HG03066 (cell line): Measurements from ENCODE around the gene GSTK1.
"Not testable (repeated sequence)": the region's sequence is repeated elsewhere in the genome, so short reads cannot be mapped to it uniquely, and the experiment has no call there.

Experiments used
- ATAC-seq: cut with Tn5 transposase; IDR thresholded peaks from one replicate; pipeline ENCODE4 v1.9.1; 2021; ENCODE audit warnings: low read depth; ENCODE audit not compliant: unreplicated experiment

The GSTK1 gene

GRCh38 chr7:143265017-143265693 is 1.9 kb downstream of the GSTK1 start:
- no peak for ATAC-seq

- no peak for ATAC-seq
These were observed 6.0 kb downstream of the GSTK1 start for GRCh38 chr7:143269251-143269650.

DNA sequence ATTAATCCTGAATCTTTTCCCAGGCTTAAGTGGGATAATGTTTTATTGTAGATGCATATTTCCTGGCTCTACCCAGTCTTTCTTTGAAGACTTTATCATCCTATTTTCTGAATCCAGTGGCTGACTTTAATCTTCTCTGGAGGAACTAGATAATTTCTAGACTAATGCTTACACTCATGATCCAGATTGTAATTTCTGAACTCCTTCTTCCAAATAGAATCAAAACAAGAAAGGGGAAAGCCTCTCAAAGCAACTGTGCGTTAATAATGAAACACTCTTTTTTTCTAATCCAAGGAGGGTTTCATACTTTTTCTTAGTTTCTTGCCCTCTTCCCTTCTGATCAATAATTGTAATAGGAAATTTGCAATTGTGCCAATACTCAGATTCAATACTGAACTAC is 8.0 kb downstream of the GSTK1 start:
- ATAC-seq = no peak

GRCh38 chr7:143272871-143273270 is 9.6 kb downstream of the GSTK1 start:
- no peak for ATAC-seq

DNA sequence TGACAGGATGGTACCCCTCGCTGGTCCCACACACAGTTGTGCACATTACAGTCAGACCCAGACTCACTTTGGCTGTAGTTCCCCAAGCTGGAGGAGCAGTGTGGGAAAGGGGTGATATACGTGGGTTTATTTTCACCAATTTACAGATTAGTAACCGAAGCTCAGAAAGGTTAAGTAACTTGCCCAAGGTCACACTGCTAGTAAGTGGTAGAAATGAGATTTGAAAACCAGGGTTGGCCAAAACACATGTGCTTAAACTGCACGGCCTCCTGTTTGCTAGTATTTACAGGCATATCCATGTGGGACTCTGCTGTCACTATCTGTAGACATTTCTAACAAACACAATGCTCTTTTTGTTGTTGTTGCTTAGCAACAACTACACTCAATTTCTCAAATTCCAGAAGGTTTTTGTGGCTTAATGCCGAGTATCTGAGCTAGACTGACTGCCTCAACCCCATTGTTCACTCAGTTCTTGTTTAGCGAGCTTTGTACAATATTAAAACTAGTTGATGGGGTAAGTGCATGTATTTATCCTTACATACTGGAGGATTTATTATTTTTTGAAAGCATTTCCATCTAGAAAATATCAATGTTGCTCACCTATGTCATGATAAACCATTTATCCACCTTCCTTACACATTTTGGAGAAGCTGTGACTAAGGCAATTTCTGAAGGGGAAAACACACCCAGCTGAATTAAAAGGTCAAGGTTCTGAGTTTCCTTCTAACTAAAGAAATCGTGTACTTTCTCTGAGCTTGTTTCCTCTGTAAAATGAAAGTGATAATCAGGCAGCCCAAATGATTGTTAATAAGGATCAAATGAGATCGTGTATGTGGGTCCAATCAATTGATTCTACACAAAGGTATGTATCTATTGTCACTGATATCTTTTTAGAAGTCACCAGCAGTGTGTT is 16.2 kb downstream of the GSTK1 start:
- ATAC-seq = no peak

GRCh38 chr7:143280160-143280559 is 16.9 kb downstream of the GSTK1 start:
- no peak for ATAC-seq

DNA sequence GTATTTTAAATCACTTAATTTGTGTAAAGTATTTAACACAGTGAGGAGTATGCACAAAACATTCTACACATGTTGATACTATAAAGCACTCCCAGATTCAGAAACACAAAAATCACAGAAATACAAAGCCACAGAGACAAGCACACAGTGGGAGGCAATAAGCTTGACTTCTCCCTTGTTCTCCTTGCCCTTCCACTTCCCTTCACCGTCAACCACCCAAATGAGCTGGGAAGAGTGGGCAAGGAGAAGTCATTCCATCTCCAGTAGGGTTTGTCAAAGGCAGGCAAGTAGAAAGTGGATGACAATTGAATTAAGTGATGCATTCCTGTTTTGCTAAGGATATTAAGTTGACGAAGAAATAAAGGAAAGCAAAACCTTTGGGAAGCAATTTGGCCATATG is 17.3 kb downstream of the GSTK1 start:
- no peak for ATAC-seq

DNA sequence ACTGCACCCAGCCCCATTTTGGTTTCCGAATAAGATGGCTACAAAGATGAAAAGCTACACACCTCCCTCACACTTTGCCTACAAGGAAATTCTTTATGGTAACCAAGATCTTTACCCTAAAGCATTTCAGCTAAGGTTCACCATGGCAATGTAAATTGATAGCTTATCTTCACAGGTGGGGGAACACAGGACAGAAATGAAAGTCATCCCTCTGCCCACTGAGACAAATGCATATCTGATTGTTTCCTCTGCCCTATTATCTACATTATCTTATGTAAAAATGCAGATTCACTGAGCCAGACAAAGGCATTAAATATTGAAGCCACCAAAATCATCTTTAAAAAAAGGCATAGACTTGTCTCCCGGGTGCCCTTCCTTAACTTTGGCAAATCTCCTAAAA is 18.3 kb downstream of the GSTK1 start:
- no peak for ATAC-seq

- ATAC-seq = no peak
These were observed 18.9 kb downstream of the GSTK1 start for GRCh38 chr7:143282124-143282523.

DNA sequence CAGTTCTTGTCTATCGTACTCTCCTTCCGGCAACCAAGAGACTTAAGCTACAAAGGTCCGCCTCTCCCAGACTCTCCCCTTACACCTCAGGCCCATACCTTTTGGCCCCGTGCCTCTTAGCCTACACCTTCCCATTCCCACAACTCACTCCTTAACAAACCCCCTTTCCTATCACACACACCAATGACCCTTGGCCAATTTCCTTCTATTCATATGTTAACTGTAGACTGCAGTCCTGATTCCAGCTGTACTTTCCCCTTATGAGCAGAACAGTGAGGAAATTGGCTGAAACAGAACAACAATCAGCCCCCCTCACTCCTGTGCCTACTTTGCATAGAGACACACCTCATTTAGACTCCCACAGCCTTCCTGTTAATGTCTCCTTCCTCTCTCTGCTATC is 20.1 kb downstream of the GSTK1 start:
- ATAC-seq = no peak

DNA sequence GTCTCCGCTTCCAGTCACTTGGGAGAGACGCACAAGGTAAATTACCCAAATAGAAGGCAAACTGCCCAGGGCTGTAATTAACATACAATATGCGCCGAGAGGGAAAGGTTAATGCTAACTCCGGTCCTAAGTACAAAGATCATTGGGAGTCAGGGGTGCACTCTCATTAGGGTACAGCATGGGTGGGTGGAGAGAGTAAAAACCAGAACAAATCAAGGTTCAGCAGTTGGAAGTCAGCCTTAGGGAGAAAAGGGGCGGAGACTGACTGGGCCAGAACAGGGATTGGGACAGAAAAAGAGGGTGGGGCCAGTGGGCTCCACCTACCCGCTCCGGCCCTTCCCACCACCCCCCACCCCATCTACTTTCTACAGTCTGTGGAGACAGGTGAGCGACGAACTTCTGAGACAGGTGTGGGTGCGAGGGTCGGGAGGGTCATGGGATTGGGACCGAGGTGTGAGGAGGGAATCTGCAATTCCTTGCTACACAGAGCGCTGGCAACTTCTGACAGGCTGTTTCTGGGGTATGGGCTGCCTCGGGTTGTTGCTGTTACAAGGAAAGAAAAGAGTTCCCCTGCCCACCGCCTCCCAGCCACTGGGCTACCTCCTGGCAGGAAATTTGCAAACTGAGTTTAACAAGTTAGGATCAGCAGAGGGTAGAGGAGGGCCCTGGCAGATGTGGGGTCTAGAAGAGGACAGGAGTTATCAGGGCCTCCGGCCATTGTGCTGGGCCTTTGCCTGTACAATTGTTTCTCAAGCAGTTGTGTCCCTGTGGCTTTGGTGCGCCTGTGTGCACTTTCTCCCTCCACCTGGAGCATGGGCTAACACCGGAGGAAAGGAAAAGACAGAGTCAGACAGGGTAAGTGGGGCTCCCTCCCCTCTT is 21.6 kb downstream of the GSTK1 start, which contains the start of gene TMEM139:
TSS of gene TMEM139 (plus strand) at position 368 of the 879 bp plus-strand sequence. CDS start 1,000 bp downstream, outside the sequence.
- ATAC-seq = no peak

- no peak for ATAC-seq
These were observed 22.2 kb downstream of the GSTK1 start for GRCh38 chr7:143285470-143285778.

DNA sequence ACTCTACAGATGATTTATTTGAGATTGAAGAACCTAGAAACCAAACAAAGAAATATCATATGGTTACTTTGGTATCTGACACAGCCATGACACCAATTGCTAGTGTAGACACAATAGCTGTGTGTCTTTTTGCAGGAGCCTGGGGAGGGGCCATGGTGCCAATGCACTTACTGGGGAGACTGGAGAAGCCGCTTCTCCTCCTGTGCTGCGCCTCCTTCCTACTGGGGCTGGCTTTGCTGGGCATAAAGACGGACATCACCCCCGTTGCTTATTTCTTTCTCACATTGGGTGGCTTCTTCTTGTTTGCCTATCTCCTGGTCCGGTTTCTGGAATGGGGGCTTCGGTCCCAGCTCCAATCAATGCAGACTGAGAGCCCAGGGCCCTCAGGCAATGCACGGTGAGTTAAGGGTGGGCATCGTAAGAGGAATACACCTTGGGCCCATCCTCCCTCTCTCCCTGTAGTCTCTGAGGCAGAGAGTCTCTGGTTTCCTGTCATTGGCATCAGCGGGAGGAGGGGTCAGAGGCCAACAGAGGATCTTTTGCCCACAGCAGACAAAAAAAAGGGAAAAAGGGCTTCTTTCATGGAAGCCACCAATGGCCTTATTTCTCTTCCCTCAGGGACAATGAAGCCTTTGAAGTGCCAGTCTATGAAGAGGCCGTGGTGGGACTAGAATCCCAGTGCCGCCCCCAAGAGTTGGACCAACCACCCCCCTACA is 22.7 kb downstream of the GSTK1 start:
- ATAC-seq = no peak

GRCh38 chr7:143286522-143286890 is 23.3 kb downstream of the GSTK1 start:
- no peak for ATAC-seq

- ATAC-seq = no peak
These were observed 24.2 kb downstream of the GSTK1 start for GRCh38 chr7:143287339-143287934.

- peak; percentile 87 for ATAC-seq
These were observed 24.9 kb downstream of the GSTK1 start, which contains the start of gene CASP2 for GRCh38 chr7:143287935-143288826. TSS of gene CASP2 (plus strand) at chr7:143288351. CDS start at chr7:143288456, 105 bp downstream.

- no peak for ATAC-seq
These were observed 25.6 kb downstream of the GSTK1 start for GRCh38 chr7:143288836-143289235.

GRCh38 chr7:143289421-143289820 is 26.2 kb downstream of the GSTK1 start:
- no peak for ATAC-seq

- ATAC-seq = not testable (repeated sequence)
These were observed 26.6 kb downstream of the GSTK1 start for GRCh38 chr7:143289888-143290287.
